ENCODE measurements around the gene FLVCR1. TPM values are rescaled to one million over a fixed set of nuclear protein-coding genes. Genes with fewer than 3 reads are reported as not detected.

Gene FLVCR1
- 6.7 and 6.9 TPM in 2 replicates for total RNA-seq

DNA sequence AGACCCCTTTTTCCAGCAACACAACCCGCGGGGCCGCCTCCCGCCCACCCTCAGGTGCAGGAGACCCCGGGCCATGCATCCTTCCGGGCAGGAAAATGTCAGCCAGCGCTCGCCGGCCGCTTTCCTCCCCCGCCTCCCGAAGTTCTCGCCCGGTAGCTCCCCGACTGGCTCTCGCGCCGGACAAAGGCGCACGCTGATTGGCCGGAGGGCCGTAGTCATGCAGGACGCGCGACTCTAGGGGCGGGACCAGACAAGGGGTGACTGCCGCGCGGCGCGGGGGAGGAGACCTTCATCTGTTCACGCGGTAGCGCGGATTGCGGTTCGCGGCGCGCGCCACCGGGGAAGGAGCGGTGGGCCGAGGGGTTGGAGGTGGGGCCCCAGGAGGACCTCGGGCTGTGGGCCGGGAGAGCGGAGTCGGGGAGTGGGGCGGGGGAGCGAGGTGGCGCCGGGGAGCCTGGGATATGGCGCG lies at the start of gene FLVCR1:
FLVCR1 (plus strand) TSS at position 284 of the 469 bp plus-strand sequence; CDS start at position 462, 178 bp downstream.

GRCh38 chr1:212847549-212847948 lies 10.5 kb upstream of the FLVCR1 start, which contains the start of gene SPATA45:
Gene SPATA45 (minus strand): TSS chr1:212847649. CDS start chr1:212836149, 11,500 bp downstream.

Other genes starting within 250 kb of the FLVCR1 start
- gene ATF3, start 249.5 kb upstream of the FLVCR1 start, total RNA-seq = 17.4 and 19.7 TPM in 2 replicates
- 0.59 TPM in 1 of 2 replicates, not detected in the other for gene BATF3, start 158.4 kb upstream of the FLVCR1 start, total RNA-seq
- gene NSL1, start 66.5 kb upstream of the FLVCR1 start, total RNA-seq = 23.7 and 28.0 TPM in 2 replicates
- 9.0 and 10.6 TPM in 2 replicates for gene TATDN3, start 66.4 kb upstream of the FLVCR1 start, total RNA-seq
- gene SPATA45, start 10.6 kb upstream of the FLVCR1 start, total RNA-seq = not detected in 2 replicates
- gene VASH2, start 92.3 kb downstream of the FLVCR1 start, total RNA-seq = under 0.01 and 0.27 TPM in 2 replicates
- gene ANGEL2, start 157.6 kb downstream of the FLVCR1 start, total RNA-seq = 13.6 and 30.4 TPM in 2 replicates
- gene RPS6KC1, start 193.0 kb downstream of the FLVCR1 start, total RNA-seq = 9.8 and 10.7 TPM in 2 replicates

Measured in mammary microvascular endothelial cell (primary cell).